GM18858 (cell line): Measurements from ENCODE around the gene IL26.
"Not testable (repeated sequence)": the region's sequence is repeated elsewhere in the genome, so short reads cannot be mapped to it uniquely, and the experiment has no call there.

Experiments
- ATAC-seq: cut with Tn5 transposase; IDR thresholded peaks from one replicate; pipeline ENCODE4 v1.9.1; 2021; ENCODE audit not compliant: unreplicated experiment

Gene IL26

GRCh38 chr12:68200854-68201253, 24.8 kb downstream of the IL26 start:
- no peak for ATAC-seq

GRCh38 chr12:68199127-68199526, 26.5 kb downstream of the IL26 start:
- ATAC-seq: no peak

- no peak for ATAC-seq
Observed at GRCh38 chr12:68198507-68199086, 27.0 kb downstream of the IL26 start.

- ATAC-seq: no peak
Observed at GRCh38 chr12:68190301-68190700, 35.3 kb downstream of the IL26 start.

- ATAC-seq: no peak
Observed at GRCh38 chr12:68189821-68190242, 35.8 kb downstream of the IL26 start.

GRCh38 chr12:68185598-68185997, 40.0 kb downstream of the IL26 start:
- ATAC-seq: no peak

- peak; percentile 73 for ATAC-seq
Observed at GRCh38 chr12:68180792-68181744, 44.5 kb downstream of the IL26 start.

GRCh38 chr12:68178774-68179439, 46.7 kb downstream of the IL26 start:
- ATAC-seq: no peak

GRCh38 chr12:68178184-68178583, 47.4 kb downstream of the IL26 start:
- ATAC-seq: no peak

GRCh38 chr12:68177562-68177961, 48.0 kb downstream of the IL26 start:
- ATAC-seq: no peak

GRCh38 chr12:68176257-68176656, 49.4 kb downstream of the IL26 start:
- ATAC-seq: no peak

- peak; percentile 91 for ATAC-seq
Observed at GRCh38 chr12:68175557-68176061, 50.0 kb downstream of the IL26 start.

GRCh38 chr12:68174761-68175160, 50.8 kb downstream of the IL26 start:
- ATAC-seq: not testable (repeated sequence)

GRCh38 chr12:68173792-68174191, 51.8 kb downstream of the IL26 start:
- no peak for ATAC-seq

- no peak for ATAC-seq
Observed at GRCh38 chr12:68170726-68171125, 54.9 kb downstream of the IL26 start.

GRCh38 chr12:68169213-68169889, 56.3 kb downstream of the IL26 start:
- ATAC-seq: no peak

GRCh38 chr12:68166317-68166831, 59.2 kb downstream of the IL26 start:
- ATAC-seq: no peak

- ATAC-seq: peak; percentile 76
Observed at GRCh38 chr12:68163560-68164081, 62.0 kb downstream of the IL26 start.

- no peak for ATAC-seq
Observed at GRCh38 chr12:68162374-68162773, 63.2 kb downstream of the IL26 start.

- ATAC-seq: no peak
Observed at GRCh38 chr12:68159681-68160304, 65.8 kb downstream of the IL26 start, which contains the start of gene IFNG. Gene IFNG (minus strand): TSS chr12:68159740. CDS start chr12:68159615, 125 bp downstream.
